ENCODE results near the gene RABGGTB. TPM values are rescaled to one million over a fixed set of nuclear protein-coding genes. Genes with fewer than 3 reads are reported as not detected.
"Not testable (repeated sequence)": the region's sequence is repeated elsewhere in the genome, so short reads cannot be mapped to it uniquely, and the experiment has no call there.

RABGGTB gene
- total RNA-seq, 3 donors from 2014 or later = 64.8 to 81.1 (median 80.3) TPM

DNA sequence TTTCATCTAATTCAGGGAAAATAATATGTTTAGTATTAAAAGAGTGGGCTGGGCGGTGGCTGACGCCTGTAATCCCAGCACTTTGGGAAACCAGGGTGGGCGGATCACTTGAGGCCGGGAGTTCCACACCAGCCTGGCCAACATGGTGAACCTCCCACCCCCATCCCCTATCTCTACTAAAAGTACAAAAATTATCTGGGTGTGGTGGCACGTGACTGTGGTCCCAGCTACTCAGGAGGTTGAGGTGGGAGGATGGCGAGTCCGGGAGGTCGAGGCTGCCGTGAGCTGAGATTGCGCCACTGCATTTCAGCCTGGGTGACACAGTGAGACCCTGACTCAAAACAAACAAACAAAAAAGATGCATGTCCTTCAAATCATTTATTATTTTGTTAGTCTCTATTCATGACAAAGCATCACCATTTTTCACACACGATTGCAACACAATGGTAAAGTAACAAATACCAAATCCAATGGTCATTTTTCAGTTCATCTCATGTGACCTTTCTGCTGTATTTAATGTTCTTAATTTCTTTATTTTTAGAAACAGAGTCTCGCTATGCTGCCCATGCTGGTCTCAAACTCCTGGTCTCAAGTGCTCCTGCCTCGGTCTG, 11.7 kb downstream of the RABGGTB start:
- Histone ChIP-seq H3K9me3 (no peaks in the 10 kb centered on the region), H3K27me3 (no peaks in the 10 kb centered on the region), H3K27ac (no peak overlapping the region), H3K4me3 (no peak overlapping the region), H3K4me1 (no peaks in the 10 kb centered on the region), H3K36me3 (peaks cover 12% of the 10 kb centered on the region)
- intact Hi-C loops (cut with DNase I; ENCODE audit: low total_unique reads) = no loop called here
- TF ChIP-seq POLR2A (IDR thresholded peaks at IDR 0.05) (no peak), POLR2AphosphoS5 (IDR thresholded peaks at IDR 0.05) (no peak)
- TF ChIP-seq, protein P1, sequence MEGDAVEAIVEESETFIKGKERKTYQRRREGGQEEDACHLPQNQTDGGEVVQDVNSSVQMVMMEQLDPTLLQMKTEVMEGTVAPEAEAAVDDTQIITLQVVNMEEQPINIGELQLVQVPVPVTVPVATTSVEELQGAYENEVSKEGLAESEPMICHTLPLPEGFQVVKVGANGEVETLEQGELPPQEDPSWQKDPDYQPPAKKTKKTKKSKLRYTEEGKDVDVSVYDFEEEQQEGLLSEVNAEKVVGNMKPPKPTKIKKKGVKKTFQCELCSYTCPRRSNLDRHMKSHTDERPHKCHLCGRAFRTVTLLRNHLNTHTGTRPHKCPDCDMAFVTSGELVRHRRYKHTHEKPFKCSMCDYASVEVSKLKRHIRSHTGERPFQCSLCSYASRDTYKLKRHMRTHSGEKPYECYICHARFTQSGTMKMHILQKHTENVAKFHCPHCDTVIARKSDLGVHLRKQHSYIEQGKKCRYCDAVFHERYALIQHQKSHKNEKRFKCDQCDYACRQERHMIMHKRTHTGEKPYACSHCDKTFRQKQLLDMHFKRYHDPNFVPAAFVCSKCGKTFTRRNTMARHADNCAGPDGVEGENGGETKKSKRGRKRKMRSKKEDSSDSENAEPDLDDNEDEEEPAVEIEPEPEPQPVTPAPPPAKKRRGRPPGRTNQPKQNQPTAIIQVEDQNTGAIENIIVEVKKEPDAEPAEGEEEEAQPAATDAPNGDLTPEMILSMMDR (IDR thresholded peaks at IDR 0.05) = no peak
- DNase-seq (ENCODE audit: low spot score in 2 of 2) = no peak

DNA sequence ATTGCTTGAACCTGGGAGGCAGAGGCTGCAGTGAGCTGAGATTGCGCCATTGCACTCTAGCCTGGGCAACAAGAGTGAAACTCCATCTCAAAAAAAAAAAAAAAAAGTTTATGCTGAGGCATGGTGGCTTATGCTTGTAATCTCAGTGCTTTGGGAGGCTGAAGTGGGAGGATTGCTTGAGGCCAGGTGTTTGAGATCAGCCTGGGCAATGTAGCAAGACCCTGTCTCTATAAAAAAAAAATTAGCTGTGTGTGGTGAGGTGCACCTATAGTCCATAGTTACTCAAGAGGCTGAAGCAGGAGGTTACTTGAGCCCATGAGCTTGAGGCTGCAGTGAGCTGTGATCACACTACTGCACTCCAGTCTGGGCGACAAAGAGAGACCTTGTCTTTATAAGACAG, 15.4 kb downstream of the RABGGTB start:
- H3K27me3 ChIP-seq; DNase-seq (ENCODE audit: low spot score in 2 of 2); H3K36me3 ChIP-seq; H3K4me1 ChIP-seq; H3K9me3 ChIP-seq; H3K4me3 ChIP-seq; intact Hi-C loops (cut with DNase I; ENCODE audit: low total_unique reads); H3K27ac ChIP-seq: not testable (repeated sequence)

- no peak for DNase-seq (ENCODE audit: low spot score in 2 of 2)
- intact Hi-C loops (cut with DNase I; ENCODE audit: low total_unique reads) = no loop called here
Measured at GRCh38 chr1:75808921-75809320, 22.9 kb downstream of the RABGGTB start.

DNA sequence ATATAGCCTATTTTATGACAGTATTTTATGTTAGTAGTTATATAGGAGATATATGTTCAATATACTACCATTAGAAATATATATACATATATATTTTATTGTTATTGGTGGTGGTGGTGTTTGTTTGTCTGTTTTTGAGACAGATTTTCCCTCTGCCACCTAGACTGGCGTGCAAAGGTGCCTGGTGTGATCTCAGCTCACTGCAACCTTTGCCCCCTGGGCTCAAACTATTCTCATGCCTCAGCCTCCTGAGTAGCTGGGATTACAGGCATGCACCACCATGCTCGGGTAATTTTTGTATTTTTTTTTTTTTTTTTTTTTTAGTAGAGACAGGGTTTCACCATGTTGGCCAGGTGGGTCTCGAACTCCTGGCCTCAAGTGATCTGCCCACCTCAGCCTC, 24.1 kb downstream of the RABGGTB start:
- H3K36me3 ChIP-seq; H3K4me1 ChIP-seq; DNase-seq (ENCODE audit: low spot score in 2 of 2); H3K4me3 ChIP-seq; H3K9me3 ChIP-seq; H3K27ac ChIP-seq; intact Hi-C loops (cut with DNase I; ENCODE audit: low total_unique reads); H3K27me3 ChIP-seq: not testable (repeated sequence)

More at GRCh38 chr1:75808921-75809320, 22.9 kb downstream of the RABGGTB start:
- Histone ChIP-seq H3K27ac (no peak overlapping the region), H3K9me3 (no peaks in the 10 kb centered on the region), H3K4me1 (no peaks in the 10 kb centered on the region), H3K36me3 (no peaks in the 10 kb centered on the region), H3K27me3 (no peaks in the 10 kb centered on the region), H3K4me3 (no peak overlapping the region)
- TF ChIP-seq POLR2A (IDR thresholded peaks at IDR 0.05) (no peak), POLR2AphosphoS5 (IDR thresholded peaks at IDR 0.05) (no peak)
- TF ChIP-seq, protein P1 (IDR thresholded peaks at IDR 0.05) = no peak

DNA sequence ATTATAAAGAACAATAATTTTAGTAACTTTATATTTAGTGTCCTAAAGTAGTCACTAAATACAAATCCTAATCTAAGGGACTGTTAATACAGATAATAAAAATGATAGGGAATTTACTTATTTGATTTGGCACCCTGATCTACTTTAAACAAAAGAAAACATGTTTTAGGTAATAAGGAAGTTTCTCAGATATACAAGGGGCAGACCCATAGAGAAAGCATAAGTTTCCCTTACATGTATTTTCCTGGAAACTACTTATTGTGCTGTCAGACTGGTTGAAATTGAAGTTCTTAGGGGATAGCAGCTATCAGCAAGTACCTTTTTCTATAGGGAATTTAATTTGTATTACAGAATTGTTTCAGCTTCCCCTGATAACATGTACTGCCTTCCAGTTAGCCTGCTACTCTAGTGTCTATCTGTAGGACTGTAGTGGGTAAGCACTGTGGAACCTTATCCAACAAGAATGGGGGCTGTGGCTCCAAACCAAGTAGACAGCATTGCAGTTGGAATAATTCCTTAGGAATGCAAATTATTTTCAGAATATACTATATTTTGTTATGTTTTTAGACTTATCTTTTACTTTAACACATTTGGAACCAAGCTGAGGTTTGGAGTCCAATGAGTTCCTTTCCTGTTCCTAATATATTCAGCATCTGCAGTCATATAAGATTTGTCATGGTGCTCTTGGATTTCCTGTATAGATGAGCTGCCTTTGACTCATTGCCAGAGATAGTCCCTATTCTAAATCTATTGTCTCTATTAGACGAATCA, 25.3 kb downstream of the RABGGTB start:
- Histone ChIP-seq H3K9me3 (no peaks in the 10 kb centered on the region), H3K4me1 (no peaks in the 10 kb centered on the region), H3K27ac (no peak overlapping the region), H3K4me3 (no peak overlapping the region), H3K27me3 (no peaks in the 10 kb centered on the region), H3K36me3 (no peaks in the 10 kb centered on the region)
- DNase-seq (ENCODE audit: low spot score in 2 of 2) = no peak
- intact Hi-C loops (cut with DNase I; ENCODE audit: low total_unique reads) = no loop called here
- TF ChIP-seq POLR2AphosphoS5 (IDR thresholded peaks at IDR 0.05) = no peak
- no peak for TF ChIP-seq POLR2A (IDR thresholded peaks at IDR 0.05)
- TF ChIP-seq, protein P1 (IDR thresholded peaks at IDR 0.05) = no peak

DNA sequence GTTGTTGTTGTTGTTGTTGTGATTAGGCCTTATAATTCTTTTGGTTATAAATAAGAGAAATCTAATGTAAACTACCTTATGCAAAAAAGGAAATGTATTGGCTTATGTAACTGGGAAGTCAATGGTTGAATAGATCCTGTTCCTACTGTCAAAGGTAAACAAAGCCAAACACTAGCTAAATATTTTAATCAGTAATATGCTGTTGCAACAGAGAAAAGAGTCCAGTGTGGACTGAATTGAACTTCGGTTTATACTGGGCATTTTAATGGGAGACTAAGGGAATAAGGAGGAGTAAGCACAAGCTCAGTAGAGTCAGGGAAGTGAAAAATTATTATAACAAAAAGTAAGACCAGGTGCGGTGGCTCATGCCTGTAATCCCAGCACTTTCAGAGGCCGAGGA, 26.0 kb downstream of the RABGGTB start:
- intact Hi-C loops (cut with DNase I; ENCODE audit: low total_unique reads) = no loop called here
- TF ChIP-seq, protein P1 (IDR thresholded peaks at IDR 0.05) = no peak
- TF ChIP-seq POLR2A (IDR thresholded peaks at IDR 0.05) = no peak
- TF ChIP-seq POLR2AphosphoS5 (IDR thresholded peaks at IDR 0.05) = no peak
- no peaks in the 10 kb centered on the region for H3K27me3 ChIP-seq
- no peaks in the 10 kb centered on the region for H3K9me3 ChIP-seq
- no peaks in the 10 kb centered on the region for H3K36me3 ChIP-seq
- no peak overlapping the region for H3K27ac ChIP-seq
- no peak overlapping the region for H3K4me3 ChIP-seq
- no peaks in the 10 kb centered on the region for H3K4me1 ChIP-seq
- DNase-seq (ENCODE audit: low spot score in 2 of 2) = no peak

DNA sequence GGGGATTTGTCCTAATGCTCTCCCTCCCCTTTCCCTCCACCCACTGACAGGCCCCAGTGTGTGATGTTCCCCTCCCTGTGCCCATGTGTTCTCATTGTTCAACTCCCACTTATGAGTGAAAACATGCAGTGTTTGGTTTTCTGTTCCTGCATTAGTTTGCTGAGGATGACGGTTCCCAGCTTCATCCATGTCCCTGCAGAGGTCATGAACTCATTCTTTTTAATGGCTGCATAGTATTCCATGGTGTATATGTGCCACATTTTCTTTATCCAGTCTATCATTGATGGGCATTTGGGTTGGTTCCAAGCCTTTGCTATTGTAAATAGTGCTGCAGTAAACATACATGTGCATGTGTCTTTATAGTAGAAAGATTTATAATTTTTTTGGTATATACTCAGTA, 37.5 kb downstream of the RABGGTB start:
- H3K4me3 ChIP-seq; H3K27ac ChIP-seq; H3K36me3 ChIP-seq; intact Hi-C loops (cut with DNase I; ENCODE audit: low total_unique reads); H3K9me3 ChIP-seq; H3K4me1 ChIP-seq; H3K27me3 ChIP-seq; DNase-seq (ENCODE audit: low spot score in 2 of 2): not testable (repeated sequence)
